Activated CD4-positive, alpha-beta T cell treated with anti-CD3 and anti-CD28 coated beads, Interleukin-2, amount 50 U/mL, for 1 hour (primary cell): ENCODE data around the gene STRA8.

Experiments used
- DNase-seq: peaks from one replicate; pipeline ENCODE4 v3.0.0-alpha.2; 2020

Gene STRA8

GRCh38 chr7:135239263-135239662 lies 5.6 kb downstream of the STRA8 start:
- no peak for DNase-seq

GRCh38 chr7:135240441-135240840 lies 6.8 kb downstream of the STRA8 start:
- DNase-seq = no peak

GRCh38 chr7:135242096-135242684 lies 8.6 kb downstream of the STRA8 start:
- no peak for DNase-seq

- no peak for DNase-seq
Observed at GRCh38 chr7:135245226-135246190, 11.9 kb downstream of the STRA8 start.

DNA sequence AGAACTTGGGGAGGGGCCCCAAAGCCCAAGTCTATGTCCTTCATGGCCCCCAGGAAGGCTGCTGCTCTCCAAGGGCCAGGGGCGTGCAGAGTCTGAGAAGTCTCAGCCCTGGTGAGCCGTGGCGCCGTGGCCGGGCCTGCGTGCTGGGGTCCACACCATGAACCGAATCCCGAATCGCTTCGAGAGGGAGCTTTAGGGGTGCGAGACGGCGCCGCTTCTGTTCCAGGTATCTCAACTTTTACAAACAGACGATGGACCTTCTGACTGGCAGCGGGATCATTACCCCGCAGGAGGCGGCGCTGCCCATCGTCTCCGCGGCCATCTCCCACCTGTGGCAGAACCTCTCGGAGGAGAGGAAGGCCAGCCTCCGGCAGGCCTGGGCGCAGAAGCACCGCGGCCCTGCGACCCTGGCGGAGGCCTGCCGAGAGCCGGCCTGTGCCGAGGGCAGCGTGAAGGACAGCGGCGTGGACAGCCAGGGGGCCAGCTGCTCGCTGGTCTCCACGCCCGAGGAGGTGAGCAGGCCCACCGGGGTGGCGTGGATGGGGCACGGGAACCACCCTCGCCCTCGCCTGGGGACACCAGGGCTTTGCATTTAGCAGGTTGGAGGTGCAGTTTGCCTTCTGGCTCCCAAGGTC lies 12.7 kb downstream of the STRA8 start:
- DNase-seq = no peak

- DNase-seq = no peak
Observed at GRCh38 chr7:135247746-135248471, 14.3 kb downstream of the STRA8 start.

- no peak for DNase-seq
Observed at GRCh38 chr7:135248546-135248945, 14.9 kb downstream of the STRA8 start.

- no peak for DNase-seq
Observed at GRCh38 chr7:135251496-135252391, 18.1 kb downstream of the STRA8 start.

GRCh38 chr7:135253851-135254771 lies 20.5 kb downstream of the STRA8 start:
- no peak for DNase-seq

- DNase-seq = no peak
Observed at GRCh38 chr7:135257790-135258189, 24.2 kb downstream of the STRA8 start.

DNA sequence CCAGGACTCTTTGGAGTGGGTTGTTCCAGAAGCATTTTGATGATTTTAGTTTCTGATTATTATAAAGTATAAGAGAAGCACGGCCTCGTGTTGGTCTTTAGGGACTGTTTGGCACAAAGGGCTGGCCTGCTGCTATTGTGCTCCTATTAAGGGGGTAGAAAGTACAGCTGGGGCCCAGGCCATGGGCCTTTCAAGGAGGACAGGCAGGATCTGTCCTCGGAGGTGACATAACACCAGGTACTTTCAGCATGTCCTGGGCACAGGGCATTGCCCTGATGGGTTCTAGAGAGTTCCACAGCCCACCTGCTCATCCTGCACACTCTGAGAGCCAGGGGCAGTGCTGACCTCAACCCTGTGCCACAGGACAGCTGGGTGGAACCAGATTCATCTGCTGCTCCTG lies 24.9 kb downstream of the STRA8 start:
- DNase-seq = no peak

GRCh38 chr7:135259702-135260101 lies 26.1 kb downstream of the STRA8 start:
- DNase-seq = no peak

DNA sequence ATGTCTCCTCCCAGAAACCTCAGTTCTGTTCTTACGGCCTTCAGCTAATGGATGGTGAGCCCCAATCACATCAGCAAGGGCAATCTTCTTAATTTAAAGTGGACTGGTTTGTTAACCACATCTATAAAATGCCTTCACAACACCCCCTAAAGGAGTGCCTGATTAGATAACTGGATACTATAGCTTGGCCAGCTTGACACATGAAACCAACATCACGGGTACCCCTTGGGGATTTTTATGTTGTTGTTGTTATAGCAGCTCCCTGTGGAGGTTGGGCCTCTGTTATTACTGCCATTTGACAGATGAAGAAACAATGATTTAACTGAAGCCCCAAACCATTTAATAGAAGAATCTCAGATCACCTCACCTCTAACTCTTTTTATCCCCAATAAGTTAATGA lies 26.8 kb downstream of the STRA8 start:
- DNase-seq = no peak

DNA sequence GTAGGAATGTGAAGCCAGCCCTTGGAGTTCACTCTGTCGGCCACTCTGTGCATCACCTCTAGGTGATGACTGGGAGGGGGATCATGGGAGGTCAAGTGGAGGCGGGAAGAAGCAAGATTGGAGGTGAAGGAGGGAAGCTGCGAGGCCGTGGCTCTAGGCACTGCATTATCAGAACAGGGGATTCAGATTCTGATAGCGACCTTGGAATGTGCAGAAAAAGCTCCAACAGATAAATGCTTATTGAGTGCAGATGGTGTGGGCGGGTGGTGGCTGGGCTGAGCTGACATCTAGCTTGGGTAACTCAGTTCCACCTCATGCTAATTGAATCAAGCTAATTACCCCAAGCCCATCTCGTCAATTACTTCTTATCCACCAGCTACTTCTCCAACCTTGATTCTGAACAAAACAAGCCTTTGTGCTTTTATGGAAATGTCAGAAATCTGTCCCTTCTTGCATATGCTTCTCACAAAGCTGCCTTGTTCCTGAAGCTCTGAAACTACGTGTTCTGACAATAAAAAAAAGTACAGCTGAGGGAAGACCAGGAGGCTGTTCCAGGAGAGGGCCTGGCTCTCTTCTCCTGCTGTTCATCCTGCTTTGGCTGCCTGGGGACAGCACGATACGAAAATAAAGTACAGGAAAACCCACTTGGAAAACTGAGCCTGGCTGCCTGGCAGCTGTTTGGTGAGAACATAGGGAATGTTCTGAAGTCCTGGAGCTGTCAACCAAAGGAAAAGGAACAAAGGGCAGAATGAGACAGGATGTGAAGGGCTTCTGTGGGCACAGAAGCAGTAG lies 27.5 kb downstream of the STRA8 start:
- no peak for DNase-seq

DNA sequence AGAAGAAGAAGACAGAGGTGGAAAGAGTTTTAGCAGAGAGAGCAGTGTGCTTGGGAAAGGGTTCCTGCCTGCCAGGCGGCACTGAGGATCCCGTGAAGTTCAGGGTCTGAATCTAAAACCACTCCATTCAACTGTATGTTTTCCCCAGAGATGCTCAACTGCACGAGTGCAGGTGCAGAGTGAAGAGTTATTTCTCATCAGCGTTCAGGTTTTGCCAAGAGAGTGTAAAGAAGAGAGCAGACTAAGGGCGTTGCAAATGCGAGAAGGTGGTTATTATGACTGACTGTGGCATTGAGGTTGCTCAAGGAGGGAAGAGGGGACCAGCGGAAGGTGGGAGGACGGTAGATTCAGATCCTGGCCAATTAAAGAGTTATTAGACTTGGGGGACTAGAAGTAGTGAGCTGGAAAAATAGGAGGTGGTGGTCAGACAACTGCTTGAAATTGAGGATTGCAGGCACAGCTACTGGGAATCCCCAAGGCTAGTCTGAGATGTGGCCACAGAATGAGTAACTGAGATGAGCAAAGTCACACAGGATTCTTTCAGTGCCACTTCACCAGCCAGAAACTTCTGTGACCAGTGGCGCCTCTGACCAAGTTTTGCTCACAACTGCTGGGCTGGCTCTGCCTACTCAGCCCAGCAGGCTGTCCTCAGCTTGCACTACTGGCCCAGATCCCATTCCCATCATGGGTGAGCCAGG lies 29.1 kb downstream of the STRA8 start:
- DNase-seq = no peak

- no peak for DNase-seq
Observed at GRCh38 chr7:135263321-135263970, 29.8 kb downstream of the STRA8 start.

- DNase-seq = no peak
Observed at GRCh38 chr7:135265637-135266036, 32.0 kb downstream of the STRA8 start.

- DNase-seq = no peak
Observed at GRCh38 chr7:135269921-135270320, 36.3 kb downstream of the STRA8 start.
